CD14-positive monocyte (primary cell): Measurements from ENCODE around the gene ARHGAP44. TPM values are rescaled to one million over a fixed set of nuclear protein-coding genes. Genes with fewer than 3 reads are reported as not detected.

Experiments used
- DNase-seq, 3 donors: peaks; one replicate each; pipeline ENCODE4 v3.0.0-alpha.2; 2011 to 2022
- H2AFZ ChIP-seq: 2 replicates; pipeline ENCODE4 v1.6.0; 2012; ENCODE audit warnings: mild to moderate bottlenecking, low read depth, low read length, inconsistent platforms; ENCODE audit not compliant: insufficient read depth, poor library complexity, severe bottlenecking
- H3K27ac ChIP-seq, 2 donors: 1 replicate in 1 of 2; 2 replicates in 1 of 2; pipeline ENCODE4 v1.5.1; 2012 to 2013; ENCODE audit warnings: low read length in 2 of 2, control low read depth in 1 of 2, inconsistent platforms in 1 of 2, low read depth in 1 of 2, mild to moderate bottlenecking in 1 of 2
- H3K27me3 ChIP-seq, 2 donors: one replicate each; pipeline versions ENCODE4 v1.6.0 to v1.6.1; 2011 to 2013; ENCODE audit warnings: low read length in 2 of 2; ENCODE audit not compliant: control insufficient read depth in 2 of 2, insufficient read depth in 2 of 2
- H3K36me3 ChIP-seq, 2 donors: replicated peaks in 1 of 2; 1 replicate in 1 of 2; 2 replicates in 1 of 2; pipeline versions ENCODE4 v1.5.1 to v1.6.1; 2012 to 2013; ENCODE audit warnings: low read length in 2 of 2, control low read depth in 1 of 2, inconsistent platforms in 1 of 2, mild to moderate bottlenecking in 1 of 2; ENCODE audit not compliant: insufficient read depth in 2 of 2, control insufficient read depth in 1 of 2
- H3K4me1 ChIP-seq, 2 donors: 1 replicate in 1 of 2; 2 replicates in 1 of 2; pipeline versions ENCODE4 v1.5.1 to v1.6.1; 2012 to 2013; ENCODE audit warnings: low read length in 2 of 2, control low read depth in 1 of 2, inconsistent platforms in 1 of 2, mild to moderate bottlenecking in 1 of 2, moderate library complexity in 1 of 2; ENCODE audit not compliant: insufficient read depth in 2 of 2, control insufficient read depth in 1 of 2
- H3K4me2 ChIP-seq: replicated peaks from 2 replicates; pipeline ENCODE3; 2012; ENCODE audit warnings: low read length, moderate library complexity, mild to moderate bottlenecking; ENCODE audit not compliant: poor library complexity, severe bottlenecking; ENCODE audit errors: extremely low read depth
- H3K4me3 ChIP-seq, 3 experiments: fragments of 200-600 bp in 1 of 3; sonication (generic) in 1 of 3; replicated peaks in 1 of 3; 1 replicate in 2 of 3; 2 replicates in 1 of 3; pipeline ENCODE4 v1.5.1; 2011 to 2013; ENCODE audit warnings: low read length in 3 of 3, mild to moderate bottlenecking in 3 of 3, control low read depth in 2 of 3, low read depth in 2 of 3, inconsistent platforms in 1 of 3, moderate library complexity in 1 of 3
- H3K79me2 ChIP-seq: 2 replicates; pipeline ENCODE4 v1.6.0; 2012; ENCODE audit warnings: mild to moderate bottlenecking, control low read depth, inconsistent platforms, low read length, moderate library complexity; ENCODE audit not compliant: insufficient read depth
- H3K9ac ChIP-seq: 2 replicates; pipeline ENCODE4 v1.6.0; 2017; ENCODE audit warnings: low read length, mild to moderate bottlenecking; ENCODE audit not compliant: insufficient read depth, poor library complexity, severe bottlenecking
- H3K9me3 ChIP-seq, 2 donors: replicated peaks in 1 of 2; 1 replicate in 1 of 2; 2 replicates in 1 of 2; pipeline versions ENCODE4 v1.5.1 to v1.6.1; 2012 to 2013; ENCODE audit warnings: low read length in 2 of 2, control low read depth in 1 of 2; ENCODE audit not compliant: control insufficient read depth in 1 of 2, insufficient read depth in 1 of 2
- H4K20me1 ChIP-seq: 2 replicates; pipeline ENCODE4 v1.6.0; 2012; ENCODE audit warnings: mild to moderate bottlenecking, low read length, control low read depth, moderate library complexity; ENCODE audit not compliant: insufficient read depth
- H3K27ac Mint-ChIP-seq, 7 donors: one replicate each; pipeline ENCODE4 v1.8.0; 2020; ENCODE audit warnings: mild to moderate bottlenecking in 7 of 7, mixed read lengths in 7 of 7, moderate library complexity in 6 of 7, inconsistent platforms in 2 of 7
- H3K27me3 Mint-ChIP-seq, 3 donors: one replicate each; pipeline ENCODE4 v1.8.0; 2021 to 2022; ENCODE audit warnings: low read depth in 3 of 3, mild to moderate bottlenecking in 3 of 3, mixed read lengths in 3 of 3, moderate library complexity in 3 of 3, inconsistent platforms in 1 of 3
- H3K36me3 Mint-ChIP-seq, 2 donors: one replicate each; pipeline ENCODE4 v1.8.0; 2020; ENCODE audit warnings: mixed read lengths in 2 of 2, inconsistent platforms in 1 of 2, mild to moderate bottlenecking in 1 of 2
- H3K4me1 Mint-ChIP-seq: one replicate; pipeline ENCODE4 v1.8.0; 2020; ENCODE audit warnings: mild to moderate bottlenecking, mixed read lengths
- H3K4me3 Mint-ChIP-seq, 2 donors: one replicate each; pipeline ENCODE4 v1.8.0; 2020; ENCODE audit warnings: mild to moderate bottlenecking in 2 of 2, mixed read lengths in 2 of 2, moderate library complexity in 1 of 2
- H3K9me3 Mint-ChIP-seq, 7 donors: one replicate each; pipeline ENCODE4 v1.8.0; 2020 to 2022; ENCODE audit warnings: mixed read lengths in 7 of 7, mild to moderate bottlenecking in 6 of 7, moderate library complexity in 6 of 7, inconsistent platforms in 2 of 7
- WGBS: methylation state at CpG from one replicate; pipeline ENCODE4 v1.1.5; 2013; ENCODE audit warnings: missing lambda C conversion rate; ENCODE audit not compliant: insufficient coverage; 5-methylcytosine and 5-hydroxymethylcytosine counted together
- intact Hi-C, 2 donors: fragments of 100-400 bp; cut with micrococcal nuclease; formaldehyde crosslinking; loops; one replicate each; pipeline versions ENCODE4 v1.15.0 to v1.15.1; 2023
- polyA plus RNA-seq, 3 donors: library from polyadenylated mRNA; depleted of rRNA in 1 of 3; unstranded in 2 of 3; stranded (reverse) in 1 of 3; fragments of 300-500 nt in 2 of 3; fragments of >200 nt in 1 of 3; fragmentation: Illumina TruSeq in 2 of 3; gene quantifications; 1 replicate in 2 of 3; 2 replicates in 1 of 3; pipeline ENCODE4 v1.2.3, GENCODE V29; 2012 to 2021
- TF ChIP-seq, protein P1 (sequence below): fragments of 200-600 bp; IDR thresholded peaks from one replicate; pipeline ENCODE4 v1.8.0; 2022; ENCODE audit warnings: antibody characterized with exemption, mild to moderate bottlenecking

ARHGAP44 gene
- polyA plus RNA-seq, 3 donors: not detected

DNA sequence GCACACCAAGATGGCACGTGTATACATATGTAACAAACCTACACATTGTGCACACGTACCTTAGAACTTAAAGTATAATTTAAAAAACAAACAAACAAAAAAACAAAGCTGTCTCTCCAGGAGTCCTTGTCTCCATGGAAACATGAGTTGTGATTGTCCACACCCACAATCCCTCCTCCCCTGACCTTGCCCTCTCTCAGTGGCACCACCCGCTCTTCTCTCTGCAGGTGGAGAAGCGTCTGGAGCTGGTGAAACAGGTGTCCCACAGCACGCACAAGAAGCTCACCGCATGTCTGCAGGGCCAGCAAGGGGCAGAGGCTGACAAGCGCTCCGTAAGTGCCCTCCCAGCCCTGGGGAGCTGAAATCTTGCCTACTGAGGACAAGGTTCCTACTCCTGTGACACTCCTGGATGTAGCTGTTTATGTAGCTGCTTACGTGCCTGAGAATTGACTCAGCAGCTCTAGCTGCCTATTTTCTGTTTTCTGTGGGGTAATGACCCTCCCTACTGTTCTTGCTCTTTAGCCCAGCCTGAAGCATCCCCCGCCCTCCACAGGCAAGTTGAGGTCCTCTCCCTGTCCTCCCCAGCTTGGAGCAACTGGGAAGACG is 107.0 kb downstream of the ARHGAP44 start:
- WGBS: 92% methylated on average over 8 of the region's 11 CpGs

DNA sequence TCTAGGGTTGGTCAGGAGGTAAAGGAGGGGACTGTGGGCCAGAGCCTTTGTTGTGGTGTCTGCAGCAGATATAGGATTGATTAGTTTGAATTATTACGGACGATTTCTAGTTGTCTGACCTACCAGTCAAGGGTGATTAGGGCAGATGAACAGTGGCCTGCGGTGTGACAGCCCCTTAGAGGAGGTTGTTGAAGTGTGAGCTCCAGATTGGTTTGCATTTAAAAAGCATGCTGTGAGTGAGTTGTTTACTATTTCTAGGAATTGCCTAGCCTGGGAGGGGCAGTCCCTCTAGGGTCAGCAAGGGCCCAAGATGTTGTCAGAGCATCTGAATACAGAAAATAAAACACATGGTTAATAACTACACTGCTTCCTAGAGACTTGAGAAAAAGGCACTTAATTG is 108.8 kb downstream of the ARHGAP44 start:
- TF ChIP-seq, protein P1, sequence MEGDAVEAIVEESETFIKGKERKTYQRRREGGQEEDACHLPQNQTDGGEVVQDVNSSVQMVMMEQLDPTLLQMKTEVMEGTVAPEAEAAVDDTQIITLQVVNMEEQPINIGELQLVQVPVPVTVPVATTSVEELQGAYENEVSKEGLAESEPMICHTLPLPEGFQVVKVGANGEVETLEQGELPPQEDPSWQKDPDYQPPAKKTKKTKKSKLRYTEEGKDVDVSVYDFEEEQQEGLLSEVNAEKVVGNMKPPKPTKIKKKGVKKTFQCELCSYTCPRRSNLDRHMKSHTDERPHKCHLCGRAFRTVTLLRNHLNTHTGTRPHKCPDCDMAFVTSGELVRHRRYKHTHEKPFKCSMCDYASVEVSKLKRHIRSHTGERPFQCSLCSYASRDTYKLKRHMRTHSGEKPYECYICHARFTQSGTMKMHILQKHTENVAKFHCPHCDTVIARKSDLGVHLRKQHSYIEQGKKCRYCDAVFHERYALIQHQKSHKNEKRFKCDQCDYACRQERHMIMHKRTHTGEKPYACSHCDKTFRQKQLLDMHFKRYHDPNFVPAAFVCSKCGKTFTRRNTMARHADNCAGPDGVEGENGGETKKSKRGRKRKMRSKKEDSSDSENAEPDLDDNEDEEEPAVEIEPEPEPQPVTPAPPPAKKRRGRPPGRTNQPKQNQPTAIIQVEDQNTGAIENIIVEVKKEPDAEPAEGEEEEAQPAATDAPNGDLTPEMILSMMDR: no peak
- Histone ChIP-seq H3K9ac (no peak overlapping the region), H2AFZ (no peak overlapping the region), H3K4me2 (no peak overlapping the region), H3K9me3 (peaks cover 58 to 59% of the 10 kb centered on the region in 2 donors), H3K27me3 (no peaks in the 10 kb centered on the region), H4K20me1 (no peaks in the 10 kb centered on the region), H3K79me2 (no peaks in the 10 kb centered on the region), H3K36me3 (no peaks in the 10 kb centered on the region), H3K4me3 (no peak overlapping the region), H3K4me1 (no peaks in the 10 kb centered on the region), H3K27ac (no peak overlapping the region)
- 70% methylated on average over 3 of the region's 3 CpGs for WGBS
- Mint-ChIP-seq H3K27me3 (peaks cover 0 to 4% (median 2%) of the 10 kb centered on the region in 3 donors), H3K9me3 (peaks cover 19 to 55% (median 34%) of the 10 kb centered on the region in 7 donors), H3K36me3 (no peaks in the 10 kb centered on the region), H3K27ac (no peak overlapping the region), H3K4me3 (no peak overlapping the region), H3K4me1 (no peaks in the 10 kb centered on the region)
- DNase-seq: no peak
- intact Hi-C loops: no loop called here

More for the DNA sequence above, 107.0 kb downstream of the ARHGAP44 start:
- Histone ChIP-seq H3K36me3 (no peaks in the 10 kb centered on the region), H3K79me2 (no peaks in the 10 kb centered on the region), H3K4me1 (no peaks in the 10 kb centered on the region), H3K27me3 (no peaks in the 10 kb centered on the region), H3K4me3 (no peak overlapping the region), H4K20me1 (no peaks in the 10 kb centered on the region), H3K27ac (no peak overlapping the region), H3K4me2 (no peak overlapping the region), H3K9me3 (peaks cover 53 to 54% of the 10 kb centered on the region in 2 donors), H3K9ac (no peak overlapping the region), H2AFZ (no peak overlapping the region)
- Mint-ChIP-seq H3K27ac (no peak overlapping the region), H3K4me1 (no peaks in the 10 kb centered on the region), H3K27me3 (peaks cover 0 to 2% (median 0%) of the 10 kb centered on the region in 3 donors), H3K36me3 (no peaks in the 10 kb centered on the region), H3K4me3 (no peak overlapping the region), H3K9me3 (peaks cover 19 to 48% (median 32%) of the 10 kb centered on the region in 7 donors)
- intact Hi-C loops: no loop called here
- TF ChIP-seq, protein P1: no peak
- DNase-seq: no peak
